ENCODE data around the gene LMO7. TPM values are rescaled to one million over a fixed set of nuclear protein-coding genes. Genes with fewer than 3 reads are reported as not detected.

Gene LMO7
- total RNA-seq, 1 donor from 2014 or later: 60.8 TPM

GRCh38 chr13:75813323-75813722 is 177.2 kb downstream of the LMO7 start:
- H3K9me3 Mint-ChIP-seq: no peaks in the 10 kb centered on the region
- no peak for DNase-seq (ENCODE audit: low spot score in 2 of 2, unreplicated experiment in 2 of 2)
- TF ChIP-seq, protein P1, sequence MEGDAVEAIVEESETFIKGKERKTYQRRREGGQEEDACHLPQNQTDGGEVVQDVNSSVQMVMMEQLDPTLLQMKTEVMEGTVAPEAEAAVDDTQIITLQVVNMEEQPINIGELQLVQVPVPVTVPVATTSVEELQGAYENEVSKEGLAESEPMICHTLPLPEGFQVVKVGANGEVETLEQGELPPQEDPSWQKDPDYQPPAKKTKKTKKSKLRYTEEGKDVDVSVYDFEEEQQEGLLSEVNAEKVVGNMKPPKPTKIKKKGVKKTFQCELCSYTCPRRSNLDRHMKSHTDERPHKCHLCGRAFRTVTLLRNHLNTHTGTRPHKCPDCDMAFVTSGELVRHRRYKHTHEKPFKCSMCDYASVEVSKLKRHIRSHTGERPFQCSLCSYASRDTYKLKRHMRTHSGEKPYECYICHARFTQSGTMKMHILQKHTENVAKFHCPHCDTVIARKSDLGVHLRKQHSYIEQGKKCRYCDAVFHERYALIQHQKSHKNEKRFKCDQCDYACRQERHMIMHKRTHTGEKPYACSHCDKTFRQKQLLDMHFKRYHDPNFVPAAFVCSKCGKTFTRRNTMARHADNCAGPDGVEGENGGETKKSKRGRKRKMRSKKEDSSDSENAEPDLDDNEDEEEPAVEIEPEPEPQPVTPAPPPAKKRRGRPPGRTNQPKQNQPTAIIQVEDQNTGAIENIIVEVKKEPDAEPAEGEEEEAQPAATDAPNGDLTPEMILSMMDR (IDR thresholded peaks at IDR 0.05; ENCODE audit: unreplicated experiment): no peak
- H3K27me3 Mint-ChIP-seq (ENCODE audit: low read depth): no peaks in the 10 kb centered on the region
- H3K4me3 Mint-ChIP-seq: no peak overlapping the region
- H3K36me3 Mint-ChIP-seq: no peaks in the 10 kb centered on the region
- peak overlapping the region; percentile 72 for H3K27ac Mint-ChIP-seq
- peaks cover 25% of the 10 kb centered on the region for H3K4me1 Mint-ChIP-seq

DNA sequence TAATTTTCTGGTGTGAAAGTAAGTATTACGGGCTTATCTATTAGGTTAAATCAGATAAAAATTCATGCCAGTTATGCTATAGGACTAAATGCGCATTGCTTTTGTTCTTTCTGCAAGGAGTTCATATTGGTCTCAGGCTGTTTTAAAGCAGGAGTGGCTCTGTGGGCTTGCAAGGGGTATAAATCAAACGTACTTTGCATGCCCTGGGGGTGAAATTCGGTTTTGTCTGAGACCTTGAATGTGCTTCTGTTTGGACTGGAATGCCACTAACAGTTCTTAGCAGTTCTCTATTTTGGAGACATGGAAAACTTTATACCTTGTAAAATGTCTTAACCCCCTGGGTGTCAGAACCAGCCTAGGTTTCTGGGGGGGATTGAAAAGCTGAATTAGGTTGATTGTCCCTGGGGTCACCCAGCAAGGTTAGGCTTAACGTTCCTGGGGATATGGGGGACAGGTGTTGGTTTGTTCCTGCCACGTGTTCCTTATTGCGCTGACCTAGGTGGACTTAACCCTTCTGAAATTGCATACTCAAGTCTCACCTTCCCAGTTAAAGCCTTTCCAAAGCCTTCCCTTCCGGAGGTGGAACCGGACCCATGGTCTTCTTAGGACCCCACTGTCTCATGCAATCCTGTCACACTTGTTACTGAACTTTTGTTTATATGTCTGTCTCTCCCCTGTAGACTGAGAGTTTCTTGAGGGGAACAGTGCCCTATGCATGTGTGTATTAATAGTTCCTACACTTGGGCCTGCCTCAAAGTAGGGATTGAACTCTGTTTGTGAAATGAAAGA is 182.2 kb downstream of the LMO7 start:
- TF ChIP-seq, protein P1 (IDR thresholded peaks at IDR 0.05; ENCODE audit: unreplicated experiment): no peak
- Mint-ChIP-seq H3K27ac (no peak overlapping the region), H3K27me3 (ENCODE audit: low read depth) (no peaks in the 10 kb centered on the region), H3K36me3 (peaks cover 10% of the 10 kb centered on the region), H3K4me1 (peaks cover 4% of the 10 kb centered on the region), H3K4me3 (no peak overlapping the region), H3K9me3 (no peaks in the 10 kb centered on the region)
- DNase-seq (ENCODE audit: low spot score in 2 of 2, unreplicated experiment in 2 of 2): peak in 1 of 2 experiments; percentile 57

DNA sequence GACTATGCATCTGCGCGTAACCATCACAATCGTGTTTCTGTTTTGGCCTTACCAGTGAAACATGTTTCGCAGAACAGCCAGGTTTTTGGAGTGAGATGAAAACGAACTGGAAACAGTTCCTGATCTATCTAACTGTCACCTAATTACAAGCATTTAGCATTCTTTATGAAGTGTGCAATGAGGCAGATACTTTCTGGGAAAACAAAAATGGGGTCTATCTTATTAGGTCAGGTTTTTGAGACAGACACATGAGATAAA is 182.8 kb downstream of the LMO7 start:
- Mint-ChIP-seq H3K36me3 (peaks cover 16% of the 10 kb centered on the region), H3K27ac (no peak overlapping the region), H3K9me3 (no peaks in the 10 kb centered on the region), H3K4me3 (no peak overlapping the region), H3K27me3 (ENCODE audit: low read depth) (no peaks in the 10 kb centered on the region), H3K4me1 (no peaks in the 10 kb centered on the region)
- TF ChIP-seq, protein P1 (IDR thresholded peaks at IDR 0.05; ENCODE audit: unreplicated experiment): no peak
- no peak for DNase-seq (ENCODE audit: low spot score in 2 of 2, unreplicated experiment in 2 of 2)

DNA sequence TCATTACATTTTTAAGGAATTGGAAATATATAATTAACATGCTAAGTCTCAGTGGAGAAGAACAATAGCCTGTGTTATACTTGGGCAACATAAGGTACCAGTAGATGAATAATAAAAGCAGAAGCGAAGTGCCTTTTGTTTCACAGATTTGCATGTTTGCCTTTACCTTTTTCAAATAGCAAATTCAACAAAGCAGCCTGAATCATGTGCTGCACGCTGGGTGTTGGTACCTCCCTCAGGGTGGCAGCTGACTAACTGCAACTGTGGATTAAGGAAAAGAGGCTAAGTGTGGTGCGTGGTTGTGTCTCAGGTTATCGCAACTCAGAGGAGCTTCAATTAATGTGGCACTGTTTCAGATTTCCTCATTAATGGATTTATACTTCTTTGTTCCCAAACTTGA is 189.0 kb downstream of the LMO7 start:
- H3K9me3 Mint-ChIP-seq: peaks cover 10% of the 10 kb centered on the region
- H3K36me3 Mint-ChIP-seq: peaks cover 35% of the 10 kb centered on the region
- no peak overlapping the region for H3K4me3 Mint-ChIP-seq
- TF ChIP-seq, protein P1 (IDR thresholded peaks at IDR 0.05; ENCODE audit: unreplicated experiment): no peak
- no peak overlapping the region for H3K27ac Mint-ChIP-seq
- H3K4me1 Mint-ChIP-seq: peaks cover 19% of the 10 kb centered on the region
- no peak for DNase-seq (ENCODE audit: low spot score in 2 of 2, unreplicated experiment in 2 of 2)
- H3K27me3 Mint-ChIP-seq (ENCODE audit: low read depth): no peaks in the 10 kb centered on the region

DNA sequence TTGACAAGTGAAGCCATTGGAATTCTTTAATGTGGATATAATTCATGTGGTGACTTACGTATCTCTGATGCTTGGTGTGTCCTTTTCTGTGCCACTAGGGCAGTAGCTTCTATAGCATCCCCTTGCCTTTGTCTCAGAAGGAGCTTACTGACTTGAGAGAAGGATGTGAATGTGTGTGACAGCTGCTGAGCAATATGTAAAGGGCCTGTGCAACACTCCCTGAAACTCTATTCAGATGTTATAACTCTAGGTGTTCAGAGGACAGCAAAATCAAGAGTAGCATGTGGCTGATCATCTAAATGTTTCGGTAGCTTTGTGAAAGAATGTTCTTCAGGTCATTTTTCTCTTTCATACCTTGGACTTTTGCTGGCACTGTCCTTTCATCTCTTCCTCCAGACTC is 189.5 kb downstream of the LMO7 start:
- peaks cover 35% of the 10 kb centered on the region for H3K36me3 Mint-ChIP-seq
- no peak overlapping the region for H3K4me3 Mint-ChIP-seq
- TF ChIP-seq, protein P1 (IDR thresholded peaks at IDR 0.05; ENCODE audit: unreplicated experiment): no peak
- no peaks in the 10 kb centered on the region for H3K27me3 Mint-ChIP-seq (ENCODE audit: low read depth)
- peaks cover 10% of the 10 kb centered on the region for H3K9me3 Mint-ChIP-seq
- peaks cover 19% of the 10 kb centered on the region for H3K4me1 Mint-ChIP-seq
- no peak overlapping the region for H3K27ac Mint-ChIP-seq
- DNase-seq (ENCODE audit: low spot score in 2 of 2, unreplicated experiment in 2 of 2): no peak

Measured in mesothelial cell of epicardium (in vitro differentiated cells).